H1 (cell line): Measurements from ENCODE around the gene CACNG4. TPM values are rescaled to one million over a fixed set of nuclear protein-coding genes. Genes with fewer than 3 reads are reported as not detected.

Source experiments
- CTCF ChIA-PET: fragments of 300-600 bp; sonication (Branson Sonifier 250); formaldehyde crosslinking; loops from one replicate; lab custom pipeline; 2021; ENCODE audit not compliant: partially characterized antibody; lab: Charles Lee
- POLR2A ChIA-PET: fragments of 300-600 bp; sonication (Branson Sonifier 250); formaldehyde crosslinking; loops from one replicate; lab custom pipeline; 2021; ENCODE audit warnings: inconsistent platforms; ENCODE audit not compliant: partially characterized antibody; lab: Charles Lee
- DNase-seq, 2 experiments: peaks; one replicate each; pipeline versions ENCODE4 v3.0.0 to v3.0.0-alpha.2; 2010 to 2022; ENCODE audit warnings: low spot score in 2 of 2, low read depth in 1 of 2, mixed read lengths in 1 of 2
- FAIRE-seq: peaks from 2 replicates; lab custom pipeline; 2011; peaks lifted over from hg19 to GRCh38; lab: Jason Lieb, UNC
- H2AFZ ChIP-seq: 2 replicates; pipeline ENCODE4 v1.8.1; 2012; ENCODE audit warnings: low read length, inconsistent platforms
- H2AK5ac ChIP-seq: 2 replicates; pipeline ENCODE4 v1.6.1; 2013; ENCODE audit warnings: low read depth, low read length
- H2BK120ac ChIP-seq: replicated peaks from 2 replicates; pipeline ENCODE3; 2013; ENCODE audit warnings: low read depth, low read length, inconsistent platforms
- H2BK12ac ChIP-seq: 2 replicates; pipeline ENCODE4 v1.6.1; 2013; ENCODE audit warnings: low read depth, low read length
- H2BK15ac ChIP-seq: 2 replicates; pipeline ENCODE4 v1.6.1; 2013; ENCODE audit warnings: low read length
- H2BK20ac ChIP-seq: 2 replicates; pipeline ENCODE4 v1.6.1; 2013; ENCODE audit warnings: low read length
- H2BK5ac ChIP-seq: 2 replicates; pipeline ENCODE4 v1.6.1; 2013; ENCODE audit warnings: low read depth, low read length
- H3K14ac ChIP-seq: 2 replicates; pipeline ENCODE4 v1.6.1; 2013; ENCODE audit warnings: inconsistent platforms; ENCODE audit not compliant: insufficient read length
- H3K18ac ChIP-seq: 2 replicates; pipeline ENCODE4 v1.6.1; 2013; ENCODE audit warnings: low read length; ENCODE audit errors: extremely low read depth
- H3K23ac ChIP-seq: 2 replicates; pipeline ENCODE4 v1.6.1; 2013; ENCODE audit warnings: inconsistent platforms; ENCODE audit not compliant: insufficient read length
- H3K23me2 ChIP-seq: 2 replicates; pipeline ENCODE4 v1.6.1; 2013; ENCODE audit warnings: low read depth, low read length
- H3K27ac ChIP-seq: 2 replicates; pipeline ENCODE4 v1.6.1; 2011; ENCODE audit warnings: low read depth, low read length, inconsistent platforms
- H3K27me3 ChIP-seq, 4 experiments: replicated peaks in 1 of 4; 1 replicate in 1 of 4; 2 replicates in 3 of 4; pipeline versions ENCODE4 v1.6.1 to v1.8.1; 2011 to 2013; ENCODE audit warnings: low read length in 3 of 4, mild to moderate bottlenecking in 3 of 4, inconsistent platforms in 2 of 4, mixed read lengths in 2 of 4, moderate library complexity in 1 of 4; ENCODE audit not compliant: control insufficient read depth in 3 of 4, insufficient read depth in 3 of 4; ENCODE audit errors: extremely low read depth in 1 of 4
- H3K36me3 ChIP-seq, 4 experiments: 2 replicates each; pipeline versions ENCODE4 v1.6.1 to v1.8.1; 2011 to 2013; ENCODE audit warnings: mild to moderate bottlenecking in 4 of 4, low read length in 3 of 4, moderate library complexity in 2 of 4, control low read depth in 1 of 4, inconsistent platforms in 1 of 4; ENCODE audit not compliant: insufficient read depth in 4 of 4, control insufficient read depth in 2 of 4
- H3K4ac ChIP-seq: replicated peaks from 2 replicates; pipeline ENCODE3; 2013; ENCODE audit warnings: low read length, low read depth, mixed read lengths, inconsistent platforms; ENCODE audit not compliant: insufficient read length
- H3K4me1 ChIP-seq, 4 experiments: replicated peaks in 1 of 4; 1 replicate in 1 of 4; 2 replicates in 3 of 4; pipeline versions ENCODE4 v1.6.1 to v1.8.1; 2011 to 2013; ENCODE audit warnings: low read length in 3 of 4, inconsistent platforms in 2 of 4, mixed read lengths in 1 of 4; ENCODE audit not compliant: insufficient read depth in 4 of 4, control insufficient read depth in 3 of 4
- H3K4me2 ChIP-seq, 2 experiments: 2 replicates each; pipeline versions ENCODE4 v1.6.1 to v1.8.1; 2011 to 2013; ENCODE audit warnings: low read depth in 2 of 2, low read length in 2 of 2, control low read depth in 1 of 2, inconsistent platforms in 1 of 2, mild to moderate bottlenecking in 1 of 2; ENCODE audit not compliant: insufficient read depth in 1 of 2
- H3K4me3 ChIP-seq, 4 experiments: fragments of 200-600, 300-600 bp in 1 of 4; sonication (generic), shearing (Covaris generic), sonication (Bioruptor Twin) in 1 of 4; 2 replicates each; pipeline versions ENCODE4 v1.5.1 to v1.8.1; 2011 to 2016; ENCODE audit warnings: low read length in 4 of 4, low read depth in 3 of 4, control low read depth in 2 of 4, inconsistent platforms in 2 of 4, mild to moderate bottlenecking in 2 of 4, mixed read lengths in 1 of 4, moderate library complexity in 1 of 4; ENCODE audit not compliant: insufficient read depth in 2 of 4; ENCODE audit errors: extremely low read depth in 1 of 4
- H3K56ac ChIP-seq: replicated peaks from 2 replicates; pipeline ENCODE3; 2013; ENCODE audit warnings: low read depth, mild to moderate bottlenecking, mixed read lengths, low read length, inconsistent platforms; ENCODE audit not compliant: insufficient read length
- H3K79me1 ChIP-seq: 2 replicates; pipeline ENCODE4 v1.6.1; 2013; ENCODE audit warnings: low read depth, low read length, control low read depth
- H3K79me2 ChIP-seq, 2 experiments: 2 replicates each; pipeline versions ENCODE4 v1.6.1 to v1.8.1; 2012 to 2013; ENCODE audit warnings: low read length in 2 of 2, mild to moderate bottlenecking in 2 of 2, inconsistent platforms in 1 of 2; ENCODE audit not compliant: insufficient read depth in 2 of 2, control insufficient read depth in 1 of 2
- H3K9ac ChIP-seq, 4 experiments: replicated peaks in 1 of 4; 1 replicate in 1 of 4; 2 replicates in 3 of 4; pipeline versions ENCODE4 v1.6.1 to v1.8.1; 2011 to 2013; ENCODE audit warnings: low read depth in 3 of 4, low read length in 3 of 4, control low read depth in 2 of 4, mild to moderate bottlenecking in 2 of 4, moderate library complexity in 2 of 4, inconsistent platforms in 1 of 4; ENCODE audit errors: extremely low read depth in 1 of 4
- H3K9me3 ChIP-seq, 2 experiments: 2 replicates each; pipeline versions ENCODE4 v1.6.1 to v1.8.1; 2012 to 2013; ENCODE audit warnings: mild to moderate bottlenecking in 2 of 2, moderate library complexity in 2 of 2, control low read depth in 1 of 2, inconsistent platforms in 1 of 2, low read depth in 1 of 2, low read length in 1 of 2, mixed read lengths in 1 of 2; ENCODE audit not compliant: insufficient read depth in 2 of 2
- H4K20me1 ChIP-seq, 2 experiments: replicated peaks in 1 of 2; 2 replicates each; pipeline versions ENCODE3 to v1.8.1; 2011 to 2013; ENCODE audit warnings: inconsistent platforms in 2 of 2, low read length in 2 of 2, mild to moderate bottlenecking in 1 of 2; ENCODE audit not compliant: insufficient read depth in 2 of 2, control insufficient read depth in 1 of 2
- H4K5ac ChIP-seq: 2 replicates; pipeline ENCODE4 v1.6.1; 2013; ENCODE audit warnings: low read length, low read depth, mixed read lengths, inconsistent platforms; ENCODE audit not compliant: insufficient read length
- H4K8ac ChIP-seq: 2 replicates; pipeline ENCODE4 v1.8.0; 2013; ENCODE audit warnings: mild to moderate bottlenecking, moderate library complexity, low read length, inconsistent platforms; ENCODE audit not compliant: insufficient read depth; ENCODE audit errors: extremely low read depth
- H4K91ac ChIP-seq: replicated peaks from 2 replicates; pipeline ENCODE3; 2013; ENCODE audit warnings: low read length, mixed read lengths, inconsistent platforms; ENCODE audit not compliant: insufficient read length
- BCL11A ChIP-seq, 2 experiments: IDR thresholded peaks; one replicate each; pipeline ENCODE4 v1.6.1; 2011; ENCODE audit warnings: low read depth in 2 of 2, low read length in 2 of 2, mild to moderate bottlenecking in 2 of 2
- CBX5 ChIP-seq: fragments of 300-800, 300-1000 bp; sonication (generic); IDR thresholded peaks from 2 replicates; pipeline ENCODE4 v1.7.1; 2016; ENCODE audit warnings: antibody characterized with exemption, low read length, low read depth
- CHD1 ChIP-seq: IDR thresholded peaks from 2 replicates; pipeline ENCODE4 v1.6.1; 2012; ENCODE audit warnings: low read depth, low read length, improper control_type of control experiment
- EP300 ChIP-seq, 2 experiments: IDR thresholded peaks; 1 replicate in 1 of 2; 2 replicates in 1 of 2; pipeline ENCODE4 v1.6.1; 2011 to 2012; ENCODE audit warnings: low read depth in 2 of 2, low read length in 2 of 2, mild to moderate bottlenecking in 2 of 2, borderline replicate concordance in 1 of 2, inconsistent platforms in 1 of 2, moderate library complexity in 1 of 2
- FOSL1 ChIP-seq: IDR thresholded peaks from 2 replicates; pipeline ENCODE4 v1.6.1; 2011; ENCODE audit warnings: mild to moderate bottlenecking, low read depth, low read length, moderate library complexity; ENCODE audit not compliant: insufficient read depth
- JUN ChIP-seq: IDR thresholded peaks from 2 replicates; pipeline ENCODE4 v1.6.1; 2011; ENCODE audit warnings: low read depth, mild to moderate bottlenecking, improper control_type of control experiment, low read length
- NANOG ChIP-seq: IDR thresholded peaks from 2 replicates; pipeline ENCODE4 v1.6.1; 2011; ENCODE audit warnings: low read length, low read depth, mild to moderate bottlenecking, inconsistent platforms; ENCODE audit not compliant: insufficient read depth, poor library complexity, severe bottlenecking
- POLR2A ChIP-seq, 2 experiments: IDR thresholded peaks; 1 replicate in 1 of 2; 2 replicates in 1 of 2; pipeline ENCODE4 v1.6.1; 2011; ENCODE audit warnings: low read depth in 2 of 2, low read length in 2 of 2, mild to moderate bottlenecking in 2 of 2; ENCODE audit errors: control extremely low read depth in 1 of 2
- SIRT6 ChIP-seq: IDR thresholded peaks from one replicate; pipeline ENCODE4 v1.7.1; 2012; ENCODE audit warnings: low read length, inconsistent platforms
- SP2 ChIP-seq: IDR thresholded peaks from 2 replicates; pipeline ENCODE4 v1.6.1; 2012; ENCODE audit warnings: mild to moderate bottlenecking, low read length, inconsistent platforms
- SUZ12 ChIP-seq: fragments of 200-600 bp; sonication (generic); IDR thresholded peaks from 2 replicates; pipeline ENCODE4 v1.6.1; 2012; ENCODE audit warnings: mild to moderate bottlenecking, inconsistent platforms, low read length, moderate library complexity, mixed read lengths
- TBP ChIP-seq: IDR thresholded peaks from 2 replicates; pipeline ENCODE4 v1.6.1; 2011; ENCODE audit warnings: low read depth, low read length, improper control_type of control experiment
- WGBS, 2 experiments: shearing (Covaris generic) in 1 of 2; methylation state at CpG; one replicate each; pipeline versions ENCODE4 v1.1.6 to v1.1.7; 2013 to 2015; ENCODE audit warnings: low lambda C conversion rate in 2 of 2, mixed read lengths in 2 of 2, inconsistent platforms in 1 of 2, low coverage in 1 of 2, missing lambda C conversion rate in 1 of 2; ENCODE audit not compliant: insufficient replicate concordance in 2 of 2, insufficient coverage in 1 of 2, insufficient read length in 1 of 2; ENCODE audit errors: extremely low coverage in 1 of 2, missing lambda C conversion rate in 1 of 2; 5-methylcytosine and 5-hydroxymethylcytosine counted together
- polyA plus RNA-seq, 7 experiments: library from polyadenylated mRNA; depleted of rRNA in 3 of 7; stranded (reverse) in 5 of 7; unstranded in 2 of 7; fragments of >200 nt in 5 of 7; fragments of 200-250 nt in 2 of 7; gene quantifications; 1 replicate in 5 of 7; 2 replicates in 1 of 7; 4 replicates in 1 of 7; pipeline versions ENCODE4 v1.2.1 to v1.2.3, GENCODE V29; 2011 to 2013; ENCODE audit warnings: missing spikeins in 2 of 7, mixed read lengths in 2 of 7
- total RNA-seq: library from RNA; stranded (reverse); fragmentation: NEBNext Ultra II Directional; extraction: Animal tissue kit (Norgen Biotek cat#: 25700); gene quantifications from 2 replicates; pipeline ENCODE4 v1.2.1, GENCODE V29; 2021
- TF ChIP-seq, protein P1 (sequence below): IDR thresholded peaks from 2 replicates; pipeline ENCODE4 v1.6.1; 2012; ENCODE audit warnings: inconsistent platforms

Gene CACNG4
- total and polyA plus RNA-seq, 2 of the 8 experiments (the other 6 are each of a cell fraction or from before 2014, with no cell fraction given): 3.6 to 5.6 TPM

DNA sequence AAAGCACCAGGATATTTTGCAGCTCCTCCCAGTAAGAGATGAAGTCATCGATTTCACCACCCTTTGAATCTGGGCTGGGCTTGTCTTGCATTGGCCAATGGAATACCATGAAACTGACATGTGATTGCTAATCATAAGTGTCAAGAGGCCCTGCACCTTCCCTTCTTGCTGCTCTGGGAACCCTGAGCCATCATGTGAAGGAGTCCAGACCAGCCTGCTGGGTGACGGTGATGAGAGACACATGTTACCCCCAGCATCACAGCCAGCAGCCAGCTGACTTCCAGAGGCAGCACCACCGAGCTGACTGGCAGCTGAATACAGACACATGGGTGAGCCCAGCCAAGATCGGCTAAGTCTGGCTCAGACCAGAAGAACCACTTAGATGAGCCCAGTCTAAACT lies 43.6 kb upstream of the CACNG4 start:
- no peaks in the 10 kb centered on the region for H3K36me3 ChIP-seq
- POLR2A ChIA-PET: interaction anchor here (1.5 kb wide), 1 partner anchor 23 kb away, joined by 3 read pairs; no protein-coding TSS in a partner anchor
- no peak overlapping the region for H3K4me2 ChIP-seq

More for the DNA sequence above, 43.6 kb upstream of the CACNG4 start:
- Histone ChIP-seq H2BK12ac (no peak overlapping the region), H3K4me1 (no peaks in the 10 kb centered on the region), H2BK15ac (no peak overlapping the region), H4K8ac (no peak overlapping the region), H3K18ac (no peak overlapping the region), H3K27me3 (no peaks in the 10 kb centered on the region), H2AK5ac (no peak overlapping the region), H3K23ac (no peak overlapping the region), H3K79me1 (no peaks in the 10 kb centered on the region), H2AFZ (no peak overlapping the region), H2BK120ac (no peak overlapping the region), H3K23me2 (no peaks in the 10 kb centered on the region), H3K9ac (no peak overlapping the region), H2BK5ac (no peak overlapping the region), H3K14ac (no peak overlapping the region), H3K4me3 (no peak overlapping the region), H4K5ac (no peak overlapping the region), H3K27ac (no peak overlapping the region), H3K56ac (no peak overlapping the region), H3K4ac (no peak overlapping the region), H4K91ac (no peak overlapping the region), H2BK20ac (no peak overlapping the region), H4K20me1 (no peaks in the 10 kb centered on the region), H3K9me3 (no peaks in the 10 kb centered on the region; a peak in 1 of 4 replicates), H3K79me2 (no peaks in the 10 kb centered on the region)
- TF ChIP-seq EP300 (IDR thresholded peaks at IDR 0.05; ENCODE audit: borderline replicate concordance in 1 of 2, low read depth in 2 of 2, low read length in 2 of 2): no peak
- TF ChIP-seq SUZ12: no peak
- TF ChIP-seq BCL11A (IDR thresholded peaks at IDR 0.05; ENCODE audit: low read depth in 2 of 2, low read length in 2 of 2): no peak
- no peak for TF ChIP-seq CHD1
- TF ChIP-seq POLR2A (IDR thresholded peaks at IDR 0.05; ENCODE audit: control extremely low read depth in 1 of 2, low read depth in 2 of 2, low read length in 2 of 2): no peak
- TF ChIP-seq CBX5: no peak
- no peak for TF ChIP-seq SP2
- no peak for TF ChIP-seq JUN
- TF ChIP-seq TBP: no peak
- TF ChIP-seq, protein P1, sequence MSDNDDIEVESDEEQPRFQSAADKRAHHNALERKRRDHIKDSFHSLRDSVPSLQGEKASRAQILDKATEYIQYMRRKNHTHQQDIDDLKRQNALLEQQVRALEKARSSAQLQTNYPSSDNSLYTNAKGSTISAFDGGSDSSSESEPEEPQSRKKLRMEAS: no peak
- TF ChIP-seq SIRT6: no peak
- no peak for TF ChIP-seq FOSL1
- no peak for TF ChIP-seq NANOG
- 98% methylated on average over 4 of the region's 4 CpGs; no CpG with 5 or more reads in 1 of the 2 experiments for WGBS, 2 experiments
- no peak for DNase-seq
- CTCF ChIA-PET: interaction anchor here (0.6 to 1.7 kb wide), 5 partner anchors 10 to 160 kb away, joined by 3 to 4 read pairs (median 4); no protein-coding TSS in a partner anchor
- FAIRE-seq: no peak
